GM12874 (cell line): ENCODE results near the gene KCNMB4.

Source experiments
- CTCF ChIP-seq: IDR thresholded peaks from 2 replicates; pipeline ENCODE4 v1.5.1; 2011; ENCODE audit warnings: low read depth, mild to moderate bottlenecking, control low read depth, low read length, moderate library complexity; ENCODE audit not compliant: insufficient read depth

Gene KCNMB4

GRCh38 chr12:70482764-70483163 lies 116.7 kb downstream of the KCNMB4 start:
- TF ChIP-seq CTCF, result no peak
